Testis (tissue), 2 donors: ENCODE data around the gene NAPG.

Source experiments
- POLR2A ChIP-seq: fragments of 450-650 bp; IDR thresholded peaks from one replicate; pipeline ENCODE4 v1.6.1; 2017; ENCODE audit warnings: antibody characterized with exemption, mild to moderate bottlenecking, moderate library complexity
- TF ChIP-seq, protein P1 (sequence below), 3 experiments: fragments of 450-650 bp in 2 of 3; fragments of 200-600 bp in 1 of 3; sonication (generic) in 1 of 3; IDR thresholded peaks; one replicate each; pipeline ENCODE4 v1.5.1; 2016 to 2019; ENCODE audit warnings: antibody characterized with exemption in 3 of 3, mild to moderate bottlenecking in 2 of 3, moderate library complexity in 1 of 3

DNA sequence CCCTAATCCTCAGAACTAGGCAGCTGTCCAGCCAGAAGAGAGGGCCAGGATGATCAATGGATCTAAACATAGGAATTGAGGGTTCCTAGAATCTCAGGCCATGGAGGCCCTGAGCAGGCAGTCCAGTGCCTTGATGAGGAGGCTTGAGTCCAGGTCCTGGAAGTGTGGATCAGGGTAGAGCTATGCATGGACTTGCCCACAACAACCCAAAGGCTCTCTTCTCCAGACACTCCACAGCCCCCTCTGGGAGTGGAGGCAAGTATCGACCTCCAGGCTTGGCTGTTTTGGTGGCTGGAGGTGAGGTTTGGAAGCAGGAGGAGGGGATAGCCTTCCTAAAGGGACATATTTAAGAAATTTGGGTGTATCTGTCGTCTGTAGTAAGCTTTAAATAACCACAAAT lies 45.7 kb downstream of the NAPG start:
- TF ChIP-seq, protein P1, sequence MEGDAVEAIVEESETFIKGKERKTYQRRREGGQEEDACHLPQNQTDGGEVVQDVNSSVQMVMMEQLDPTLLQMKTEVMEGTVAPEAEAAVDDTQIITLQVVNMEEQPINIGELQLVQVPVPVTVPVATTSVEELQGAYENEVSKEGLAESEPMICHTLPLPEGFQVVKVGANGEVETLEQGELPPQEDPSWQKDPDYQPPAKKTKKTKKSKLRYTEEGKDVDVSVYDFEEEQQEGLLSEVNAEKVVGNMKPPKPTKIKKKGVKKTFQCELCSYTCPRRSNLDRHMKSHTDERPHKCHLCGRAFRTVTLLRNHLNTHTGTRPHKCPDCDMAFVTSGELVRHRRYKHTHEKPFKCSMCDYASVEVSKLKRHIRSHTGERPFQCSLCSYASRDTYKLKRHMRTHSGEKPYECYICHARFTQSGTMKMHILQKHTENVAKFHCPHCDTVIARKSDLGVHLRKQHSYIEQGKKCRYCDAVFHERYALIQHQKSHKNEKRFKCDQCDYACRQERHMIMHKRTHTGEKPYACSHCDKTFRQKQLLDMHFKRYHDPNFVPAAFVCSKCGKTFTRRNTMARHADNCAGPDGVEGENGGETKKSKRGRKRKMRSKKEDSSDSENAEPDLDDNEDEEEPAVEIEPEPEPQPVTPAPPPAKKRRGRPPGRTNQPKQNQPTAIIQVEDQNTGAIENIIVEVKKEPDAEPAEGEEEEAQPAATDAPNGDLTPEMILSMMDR (IDR thresholded peaks at IDR 0.05) = no peak
- TF ChIP-seq POLR2A = no peak
